GF-D8 (cell line): Measurements from ENCODE around the gene TOR4A.

ENCODE experiments used
- DNase-seq: peaks from one replicate; lab custom pipeline; 2025; lab: John Stamatoyannopoulos, UW

The TOR4A gene

DNA sequence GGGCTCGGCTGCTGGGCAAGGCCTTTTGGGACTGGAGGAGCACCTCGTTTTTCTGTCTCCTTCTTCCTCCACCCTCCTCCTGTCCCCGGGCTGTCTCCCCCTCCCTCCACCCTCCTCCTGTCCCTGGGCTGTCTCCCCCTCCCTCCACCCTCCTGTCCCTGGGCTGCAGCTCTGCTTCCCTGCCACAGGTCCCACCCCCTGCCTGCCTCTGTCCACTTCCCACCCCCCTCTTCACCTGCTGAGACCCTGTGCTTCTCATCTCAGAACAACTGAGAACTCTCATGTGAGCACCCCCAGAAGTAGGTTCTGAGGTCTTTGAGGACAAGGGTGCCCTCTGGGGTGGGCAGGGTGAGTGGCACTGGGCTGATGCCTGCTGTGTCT, 5.8 kb upstream of the TOR4A start:
- DNase-seq: no peak

DNA sequence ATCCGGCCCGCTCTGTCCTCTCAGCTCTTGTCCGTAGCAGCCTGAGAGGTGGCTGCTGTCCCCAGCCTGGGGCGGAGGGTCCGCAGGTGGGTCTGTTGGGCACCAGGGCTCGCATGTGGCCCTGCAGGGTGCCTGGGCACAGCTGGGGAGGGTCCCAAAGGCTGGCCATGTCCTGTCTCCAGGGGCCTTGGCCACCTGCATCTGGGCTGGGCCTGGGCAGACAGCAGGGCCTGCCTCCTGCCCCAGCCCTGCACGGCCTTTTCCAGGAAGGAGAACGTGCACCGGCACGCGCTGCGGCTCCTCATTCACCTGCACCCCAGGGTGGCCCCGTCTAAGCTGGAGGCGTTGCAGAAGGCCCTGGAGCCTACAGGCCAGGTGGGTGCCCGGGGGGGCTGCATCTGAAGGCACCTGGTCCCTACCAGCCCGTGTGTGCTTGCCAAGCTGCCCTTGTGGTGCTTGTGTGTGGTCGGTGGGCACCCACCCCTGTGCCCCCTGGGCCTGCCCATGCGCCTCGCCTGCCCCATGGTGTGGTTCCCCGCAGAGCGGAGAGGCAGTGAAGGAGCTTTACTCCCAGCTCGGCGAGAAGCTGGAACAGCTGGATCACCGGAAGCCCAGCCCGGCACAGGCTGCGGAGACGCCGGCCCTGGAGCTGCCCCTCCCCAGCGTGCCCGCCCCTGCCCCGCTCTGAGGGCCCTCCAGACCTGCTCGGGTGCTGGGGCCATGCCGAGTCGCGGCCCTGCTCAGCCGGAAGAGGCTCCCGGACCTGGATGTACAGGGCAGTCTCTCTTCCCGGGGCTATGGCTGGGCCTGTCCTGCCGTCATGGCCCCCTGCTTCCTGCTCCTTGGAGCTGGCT, 5.1 kb upstream of the TOR4A start:
- no peak for DNase-seq

DNA sequence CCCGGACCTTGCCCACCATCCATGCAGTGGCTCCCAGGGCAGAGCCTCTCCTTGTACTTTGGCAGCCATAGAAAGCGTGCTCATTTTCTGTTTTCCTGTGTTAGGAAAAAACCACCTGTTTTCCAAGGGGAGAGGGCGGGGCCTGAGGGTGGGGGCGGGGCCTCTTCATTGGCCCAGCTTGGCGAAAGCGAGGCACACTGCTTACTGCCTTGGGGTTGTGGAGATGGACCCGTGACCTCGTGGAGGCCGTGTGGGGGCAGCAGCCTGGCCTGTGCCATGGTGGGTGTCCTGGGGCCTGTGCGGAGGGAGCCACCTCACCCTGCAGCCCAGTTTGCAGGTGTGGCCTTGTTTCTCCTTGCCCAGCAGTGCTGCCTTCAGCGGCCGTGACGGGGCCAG, 4.4 kb upstream of the TOR4A start:
- DNase-seq: no peak

DNA sequence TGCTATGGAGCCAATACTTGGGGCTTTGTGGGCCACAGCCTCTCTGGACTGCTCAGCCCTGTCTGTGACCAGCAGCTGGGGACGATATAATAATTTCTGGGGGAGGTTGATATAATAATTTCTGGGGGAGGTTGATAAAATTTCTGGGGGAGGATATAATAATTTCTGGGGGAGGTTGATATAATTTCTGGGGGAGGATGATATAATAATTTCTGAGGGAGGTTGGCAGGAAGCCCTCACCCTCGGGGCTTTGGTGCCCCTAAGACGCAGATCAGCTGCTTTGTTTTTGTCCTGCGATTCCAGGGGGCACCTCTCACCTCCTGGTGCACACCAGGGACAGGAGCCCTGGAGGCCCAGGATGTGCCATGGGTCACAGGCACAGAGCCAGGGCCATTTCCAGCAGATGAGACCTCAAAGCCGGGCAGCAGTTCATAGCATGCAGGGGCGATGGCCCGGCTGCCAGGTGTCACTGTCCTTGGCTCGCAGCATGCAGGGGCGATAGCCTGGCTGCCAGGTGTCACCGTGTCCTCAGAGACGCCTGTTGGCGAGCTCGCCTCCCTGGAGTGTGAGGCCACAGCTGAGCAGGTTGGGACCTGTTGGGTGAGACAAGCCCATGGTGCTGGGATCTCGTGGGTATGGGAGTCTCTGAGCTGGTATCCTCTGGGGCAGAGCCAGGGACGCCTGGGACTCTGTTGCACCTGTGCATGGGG, 3.8 kb upstream of the TOR4A start:
- DNase-seq: no peak

DNA sequence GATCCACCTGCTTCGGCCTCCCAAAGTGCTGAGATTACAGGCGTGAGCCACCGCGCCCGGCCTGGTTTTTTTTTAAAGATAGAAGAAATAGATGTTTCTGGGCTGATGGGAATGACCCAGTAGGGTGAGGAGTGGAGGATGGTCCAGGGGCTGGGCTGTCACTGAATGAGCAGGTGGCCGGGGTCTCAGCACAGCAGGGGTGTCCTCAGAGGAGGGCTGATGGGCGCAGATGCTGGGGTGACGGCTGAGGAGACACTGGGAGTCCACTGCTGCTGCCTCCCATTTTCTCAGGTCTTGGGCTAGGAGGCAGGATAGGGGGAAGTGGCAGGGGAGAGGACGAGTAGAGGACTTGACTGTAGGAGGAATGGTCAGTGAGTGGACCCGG, 2.3 kb upstream of the TOR4A start:
- DNase-seq: no peak

DNA sequence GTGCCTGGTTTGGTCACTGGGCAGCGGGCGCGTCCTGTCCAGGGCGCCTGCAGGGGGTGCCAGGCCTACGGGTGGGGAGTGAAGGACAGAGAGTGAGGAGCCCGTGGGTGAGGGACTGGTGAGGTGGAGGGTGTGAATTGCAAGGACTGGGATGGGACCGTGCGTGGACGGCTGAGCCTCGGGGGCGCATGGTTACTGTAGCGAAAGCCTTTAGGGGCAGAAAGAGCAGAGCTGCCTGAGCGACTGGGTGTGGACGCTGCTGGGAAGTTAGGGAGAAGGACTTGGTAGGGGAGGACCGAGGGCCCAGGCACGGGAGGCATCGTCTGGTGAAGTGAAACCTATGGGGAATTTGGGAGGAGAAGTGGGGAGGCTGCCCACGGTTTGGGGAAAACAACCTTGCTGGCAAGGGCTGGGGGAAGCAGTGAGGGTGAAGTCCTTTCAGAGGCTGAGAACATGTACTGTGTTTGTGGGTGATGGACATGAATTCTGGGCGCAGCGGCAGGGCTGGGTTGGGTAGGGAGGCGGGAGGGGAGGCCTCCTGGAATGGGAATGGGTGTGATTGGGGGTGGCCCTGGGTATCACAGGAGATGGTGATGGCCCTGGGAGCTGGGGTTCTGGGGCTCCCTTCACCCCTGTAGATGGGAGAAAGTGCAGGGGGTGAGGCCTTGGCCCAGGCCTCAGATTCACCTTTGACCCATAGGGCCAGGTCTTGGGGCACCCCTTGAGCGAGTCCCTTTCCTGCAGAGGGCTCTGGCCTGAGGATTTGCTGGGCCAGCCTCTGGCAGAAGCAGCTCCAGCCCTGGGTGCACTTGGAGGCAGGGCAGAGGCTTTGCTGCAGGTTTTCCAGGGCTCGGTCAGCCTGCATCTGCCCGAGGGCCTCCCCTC, 1.7 kb upstream of the TOR4A start:
- DNase-seq: no peak

DNA sequence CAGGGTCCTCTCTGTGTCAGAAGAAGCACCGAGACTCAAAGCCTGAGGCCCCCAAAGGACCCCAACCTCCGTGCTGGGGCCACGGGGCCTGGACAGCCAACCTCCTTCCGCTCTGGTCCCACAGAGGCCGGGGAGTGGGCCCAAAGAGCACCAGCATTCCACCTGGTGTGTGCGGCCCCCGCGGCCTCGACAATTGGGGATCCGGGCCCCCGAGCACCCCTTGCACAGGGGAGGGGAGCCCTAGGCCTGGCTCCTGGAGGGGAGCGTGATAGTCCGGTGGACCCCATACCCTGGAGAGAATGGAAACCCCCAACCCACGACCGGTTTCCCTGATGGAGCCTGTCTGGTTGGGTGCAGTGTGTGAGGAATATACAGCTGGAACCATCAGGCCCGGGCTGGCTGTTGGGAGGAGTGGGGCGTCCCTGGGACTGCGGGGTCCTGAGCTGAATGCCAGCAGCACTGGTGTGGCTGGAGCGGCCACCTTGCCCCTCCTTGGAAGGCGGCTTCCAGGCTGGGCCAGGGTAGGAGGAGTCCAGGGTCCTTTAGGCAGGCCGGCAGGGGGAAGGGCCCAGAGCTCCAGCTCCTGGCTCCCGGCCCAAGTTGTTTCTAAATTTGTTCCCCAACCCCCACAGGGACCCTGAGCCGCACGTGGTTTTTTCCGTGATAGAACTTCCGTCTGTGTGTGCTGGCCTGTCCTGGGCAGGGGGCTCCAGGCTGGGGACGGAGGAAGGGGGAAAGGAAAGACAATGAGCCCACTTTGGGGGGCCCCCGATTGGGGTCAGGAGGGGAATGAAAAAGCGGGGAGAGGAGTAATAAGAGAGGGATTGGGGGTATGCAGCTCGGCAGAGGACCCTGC, 825 bp upstream of the TOR4A start:
- peak; percentile 80 for DNase-seq

DNA sequence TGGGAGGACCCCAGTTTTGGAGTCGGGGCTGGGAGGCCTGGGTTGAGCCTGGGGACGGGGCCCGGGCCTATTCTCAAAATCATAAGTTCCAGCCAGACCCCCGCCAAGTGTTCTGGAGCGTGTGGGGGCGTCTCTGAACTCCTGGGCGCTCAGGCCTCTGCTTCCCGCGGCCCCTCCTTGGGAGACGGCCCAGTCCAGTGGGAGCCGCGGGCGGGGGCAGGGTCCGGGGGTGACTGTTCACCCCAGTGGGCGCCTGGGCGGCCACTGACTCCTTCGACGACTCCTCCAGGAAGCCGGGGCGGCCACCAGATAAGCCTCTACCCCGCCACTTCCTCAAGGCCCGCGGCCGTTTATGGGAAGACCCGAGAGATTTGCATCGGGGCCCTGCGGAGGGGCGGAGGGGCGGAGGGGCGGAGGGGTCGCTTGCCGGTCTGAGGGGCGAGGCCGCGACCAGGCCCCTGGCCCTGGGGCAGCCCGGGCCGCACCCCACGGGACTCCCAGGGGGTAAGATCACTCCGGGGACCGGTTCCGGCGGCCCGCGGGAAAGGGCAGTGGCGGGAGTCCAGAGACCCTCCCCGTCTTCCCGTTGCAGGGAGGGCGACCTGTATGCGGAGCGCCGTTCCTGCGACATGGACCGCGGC, 655 bp downstream of the TOR4A start:
- DNase-seq: peak; percentile 32

DNA sequence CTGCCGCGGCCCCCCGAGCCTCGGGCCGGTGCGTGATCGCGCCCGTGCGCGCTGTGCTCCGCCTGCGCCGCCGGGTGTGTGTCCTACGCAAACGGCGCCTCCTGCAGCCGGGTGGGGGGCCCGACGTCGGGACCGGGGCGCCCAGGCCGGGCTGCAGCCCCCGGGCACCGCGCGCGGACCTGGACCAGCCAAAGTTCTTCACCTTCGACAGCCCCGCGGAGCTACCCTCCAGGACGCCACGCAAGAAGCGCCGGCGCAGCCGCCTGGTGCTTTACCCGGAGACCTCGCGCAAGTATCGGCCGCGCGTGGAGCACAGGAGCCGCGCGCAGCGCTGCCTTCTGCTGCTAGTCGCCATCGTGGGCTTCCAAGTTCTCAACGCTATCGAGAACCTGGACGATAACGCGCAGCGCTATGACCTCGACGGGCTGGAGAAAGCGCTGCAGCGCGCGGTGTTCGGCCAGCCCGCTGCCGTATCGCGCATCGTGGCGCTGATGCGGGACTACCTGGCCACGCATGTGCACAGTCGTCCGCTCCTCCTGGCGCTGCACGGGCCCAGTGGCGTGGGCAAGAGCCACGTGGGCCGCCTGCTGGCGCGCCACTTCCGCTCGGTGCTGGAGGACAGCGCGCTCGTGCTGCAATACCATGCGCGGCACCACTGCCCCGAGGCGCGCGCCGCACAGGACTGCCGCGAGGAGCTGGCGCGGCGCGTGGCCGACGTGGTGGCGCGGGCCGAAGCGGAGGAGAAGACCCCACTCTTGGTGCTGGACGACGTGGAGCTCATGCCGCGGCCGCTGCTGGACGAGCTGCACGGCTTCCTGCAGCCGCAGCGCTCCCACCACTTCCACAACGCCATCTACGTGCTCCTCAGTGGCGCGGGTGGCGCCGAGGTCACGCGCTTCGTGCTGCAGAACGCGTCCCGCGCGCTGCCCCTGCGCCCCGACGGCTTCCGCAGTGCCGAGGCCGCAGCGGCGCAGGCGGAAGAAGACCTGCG, 1.5 kb downstream of the TOR4A start:
- no peak for DNase-seq

DNA sequence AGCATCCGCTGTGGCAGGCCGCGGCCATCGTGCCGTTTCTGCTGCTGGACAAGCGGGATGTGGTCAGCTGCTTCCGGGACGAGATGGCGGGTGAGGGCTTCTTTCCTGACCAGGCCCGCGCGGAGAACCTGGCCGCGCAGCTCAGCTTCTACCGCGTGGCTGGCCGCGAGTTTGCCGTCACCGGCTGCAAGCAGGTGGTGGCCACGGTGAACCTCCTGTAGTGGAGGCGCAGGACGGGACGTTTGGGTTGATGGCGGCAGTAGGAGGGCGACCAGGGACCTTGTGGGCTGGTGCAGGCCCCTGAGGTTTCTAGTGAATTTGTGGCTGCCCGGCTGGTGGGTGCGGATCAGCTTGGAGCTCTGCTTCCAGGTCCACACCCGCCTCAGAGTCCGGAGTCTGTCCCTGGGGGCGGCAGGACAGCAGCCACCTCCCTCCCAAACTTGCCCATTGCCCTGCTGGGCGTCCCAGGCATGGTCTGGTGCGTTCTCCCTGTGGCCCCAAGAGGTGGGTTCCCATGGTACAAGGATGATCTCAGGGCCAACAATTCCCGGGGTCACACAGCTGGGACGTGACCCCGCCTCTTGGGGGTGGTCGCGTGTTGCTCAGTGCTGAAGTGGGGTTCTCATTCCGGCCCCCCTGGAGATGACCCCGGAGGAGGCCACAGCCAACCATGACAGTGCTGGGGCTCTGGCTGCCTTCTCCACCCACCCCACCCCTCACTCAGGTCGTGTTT, 2.4 kb downstream of the TOR4A start:
- DNase-seq: no peak

DNA sequence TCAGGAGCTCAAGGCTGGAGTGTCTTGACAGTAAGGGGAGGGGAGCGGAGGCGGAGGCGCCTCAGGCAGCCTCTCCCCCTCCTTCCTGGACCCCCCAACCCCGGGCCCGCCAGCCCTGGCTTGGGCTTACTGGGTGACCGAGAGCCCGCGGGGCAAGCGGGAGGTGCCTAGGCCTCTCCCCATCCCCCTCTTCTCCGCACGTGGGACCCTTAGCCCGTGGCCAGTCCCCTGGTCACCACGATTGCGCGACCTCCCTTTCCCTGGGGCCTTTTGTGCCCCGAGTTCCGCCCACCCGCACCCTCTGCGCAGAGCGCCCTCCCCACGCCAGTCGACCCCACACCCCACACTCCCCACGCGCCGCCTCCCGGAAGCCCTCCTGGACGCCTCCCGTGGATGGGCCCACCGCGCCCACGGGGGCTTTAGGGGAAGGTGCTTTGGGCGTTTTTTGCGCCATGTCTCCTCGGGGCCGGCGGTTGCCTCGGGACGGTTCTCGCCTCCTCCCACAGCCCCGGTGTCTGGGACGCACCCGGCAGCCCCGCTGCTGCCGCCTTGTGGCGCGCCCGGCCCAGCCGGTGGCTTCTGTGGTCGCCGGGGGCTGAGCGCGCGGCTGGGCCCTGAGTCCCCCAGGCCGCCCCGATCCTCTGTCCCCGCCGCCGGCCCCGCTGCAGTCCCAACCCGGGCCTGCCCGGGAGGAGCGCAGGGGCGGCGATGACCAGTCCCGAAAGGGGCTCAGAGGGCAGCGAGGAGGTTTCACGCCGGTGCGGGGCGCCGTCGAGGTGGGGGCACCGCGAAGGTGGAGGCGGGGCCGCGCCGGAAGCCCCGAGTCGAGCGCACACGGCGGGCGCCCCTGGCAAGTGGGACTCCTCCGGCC, 3.2 kb downstream of the TOR4A start:
- no peak for DNase-seq

DNA sequence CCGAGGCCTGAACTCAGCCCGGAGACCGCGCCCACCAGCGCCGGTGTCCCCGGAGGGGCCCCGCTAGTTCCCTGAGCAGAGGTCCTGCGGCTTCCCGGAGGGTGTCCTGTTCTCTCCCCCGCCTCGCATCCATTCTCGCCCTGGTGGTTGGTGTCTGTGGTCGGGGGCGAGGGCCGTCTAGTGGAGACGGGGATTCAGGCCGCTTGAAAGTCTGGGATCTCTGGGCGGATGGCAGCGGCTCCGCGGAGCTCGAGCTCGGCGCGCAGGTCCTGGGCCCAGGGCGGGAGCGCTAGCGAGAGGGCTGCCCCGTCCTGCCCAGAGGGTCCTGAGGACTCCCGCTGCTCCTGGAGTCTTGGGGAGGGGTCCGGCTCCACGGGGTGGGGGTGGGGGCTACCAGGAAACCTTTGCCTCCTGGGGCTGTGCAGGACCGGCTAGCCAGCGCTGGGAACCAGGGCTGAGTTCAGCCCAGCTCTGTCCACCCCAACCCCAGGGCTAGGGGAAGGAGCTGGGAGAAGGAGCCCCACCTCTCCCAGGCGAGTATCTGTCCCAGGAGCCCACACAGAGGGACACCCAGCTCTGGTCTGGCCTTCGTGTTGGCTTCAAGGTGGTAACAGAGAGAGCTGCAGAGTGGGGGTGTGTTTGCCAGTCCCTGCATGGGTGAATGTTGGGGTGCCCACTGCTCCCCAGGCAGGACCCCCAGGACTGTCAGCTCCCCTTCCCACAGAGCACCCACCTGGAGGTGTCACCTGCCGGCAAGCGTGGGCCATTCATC, 4.0 kb downstream of the TOR4A start:
- DNase-seq: no peak

DNA sequence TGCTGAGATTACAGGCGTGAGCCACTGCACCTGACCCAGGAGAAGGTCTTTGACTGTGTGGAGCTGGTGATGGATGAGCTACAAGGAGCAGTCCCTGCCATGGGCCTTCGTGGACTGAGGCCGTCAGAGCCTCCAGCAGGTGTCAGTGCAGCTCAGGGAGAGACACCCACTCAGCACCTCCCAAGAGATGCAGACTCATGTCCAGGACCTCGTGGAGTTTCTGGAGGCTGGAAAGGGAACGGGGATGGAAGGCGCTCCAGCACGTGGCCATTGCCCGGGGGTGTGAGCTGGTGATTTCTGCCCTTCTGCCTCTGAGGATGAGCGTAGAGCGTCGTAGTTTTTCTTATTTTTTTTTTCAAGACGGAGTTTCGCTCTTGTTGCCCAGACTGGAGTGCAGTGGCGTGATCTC, 9.5 kb downstream of the TOR4A start:
- no peak for DNase-seq

DNA sequence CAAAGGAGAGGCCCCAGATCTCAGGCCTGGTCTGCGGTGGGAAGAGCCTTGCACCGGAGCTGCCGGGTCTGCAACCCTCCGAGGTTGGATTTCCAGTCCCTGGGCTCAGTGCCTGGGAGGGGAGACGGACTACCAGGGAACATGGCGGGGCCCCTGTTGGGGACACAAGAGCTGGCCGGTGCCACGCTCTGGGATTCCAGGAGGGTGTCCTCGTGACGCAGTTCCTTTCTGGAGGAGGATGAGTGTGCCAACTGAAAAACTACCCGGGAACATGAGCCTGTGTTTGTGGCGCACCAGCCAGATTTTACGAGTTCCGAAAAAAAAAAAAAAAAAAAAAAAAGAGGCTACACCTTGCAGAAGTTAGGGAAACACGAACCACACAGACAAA, 15.6 kb downstream of the TOR4A start:
- no peak for DNase-seq

DNA sequence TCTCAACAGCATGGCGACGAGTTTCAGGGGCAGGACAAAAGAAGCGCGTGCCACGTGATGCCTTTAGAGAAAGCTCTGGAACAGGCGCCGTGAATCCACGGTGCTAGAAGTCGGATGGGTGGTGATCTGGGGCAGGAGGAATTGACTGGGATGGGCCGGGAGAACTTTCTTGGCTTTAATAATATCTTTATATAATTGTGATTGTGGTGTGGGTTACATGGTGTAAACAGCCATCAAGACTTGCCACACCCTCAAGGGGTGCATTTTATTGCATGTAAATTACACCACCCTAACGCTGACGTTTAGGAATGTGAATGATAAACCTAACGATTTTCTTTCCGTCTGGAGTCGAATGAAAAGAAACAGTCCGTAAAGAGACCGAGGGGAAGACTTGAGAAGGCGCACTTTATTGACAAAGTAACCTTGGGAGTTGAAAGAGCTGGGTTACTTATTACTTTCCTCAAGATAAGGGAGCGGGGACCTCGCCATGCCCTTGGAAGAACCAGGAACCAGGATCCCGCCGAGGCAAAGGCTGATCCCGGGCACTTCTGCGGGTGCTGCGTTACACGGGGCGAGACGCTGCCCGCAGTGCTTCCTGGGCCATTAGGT, 16.1 kb downstream of the TOR4A start:
- no peak for DNase-seq

DNA sequence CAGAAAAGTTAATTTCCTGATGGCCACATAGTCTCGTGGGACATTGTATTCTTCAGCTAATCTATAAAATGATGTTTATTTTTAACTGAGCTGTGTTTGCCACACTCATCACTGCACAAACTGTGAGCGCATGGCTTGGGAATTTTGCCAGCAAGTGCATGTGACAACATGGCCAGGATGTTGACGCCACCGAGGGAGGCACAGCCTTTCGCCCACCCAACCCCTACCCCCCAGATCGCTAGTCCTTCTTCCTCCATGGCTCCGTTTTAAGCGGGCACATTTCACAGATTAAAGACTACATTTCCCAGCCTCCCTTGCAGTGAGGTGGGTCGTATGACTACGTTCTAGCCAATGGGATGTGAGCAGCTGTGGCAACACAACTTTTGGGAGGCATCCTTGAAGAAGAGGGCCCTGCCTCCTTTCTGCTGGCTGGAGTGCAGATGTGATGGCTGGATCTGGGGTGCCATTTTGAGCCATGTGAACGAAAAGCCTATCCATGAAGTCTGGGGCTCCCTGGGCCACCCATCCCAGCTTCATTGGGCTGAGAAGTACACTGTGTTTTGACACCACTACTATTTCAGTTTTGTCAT, 16.7 kb downstream of the TOR4A start:
- DNase-seq: peak; percentile 70
